Activated T-helper 1 cell treated with Interleukin-2 at 50 U/mL for 16 hours (primary cell): ENCODE results near the gene ZNF488.
"Not testable (repeated sequence)": the region's sequence is repeated elsewhere in the genome, so short reads cannot be mapped to it uniquely, and the experiment has no call there.

Source experiments
- DNase-seq: peaks from one replicate; pipeline ENCODE4 v3.0.0-alpha.2; 2020; ENCODE audit warnings: low read depth

Gene ZNF488

DNA sequence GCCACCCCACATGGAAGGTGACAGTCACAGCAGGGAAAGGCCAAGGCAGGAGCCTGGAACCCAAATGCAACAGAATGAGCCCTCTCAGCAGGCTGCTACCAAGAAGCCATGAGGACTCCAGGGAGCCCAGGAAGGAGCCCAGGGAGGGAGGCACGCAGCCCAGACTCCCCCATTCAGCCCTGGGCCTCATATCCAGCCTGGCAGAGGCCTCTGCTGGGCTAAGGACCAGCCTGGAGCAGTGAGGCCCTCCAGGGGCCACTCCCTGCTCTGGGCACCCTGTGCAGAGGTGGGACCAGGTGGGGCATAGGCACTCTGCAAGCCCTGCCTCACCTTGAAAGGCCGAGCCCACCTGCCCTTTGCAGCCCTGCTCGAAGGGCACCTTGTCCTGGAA, 25.8 kb upstream of the ZNF488 start:
- no peak for DNase-seq

DNA sequence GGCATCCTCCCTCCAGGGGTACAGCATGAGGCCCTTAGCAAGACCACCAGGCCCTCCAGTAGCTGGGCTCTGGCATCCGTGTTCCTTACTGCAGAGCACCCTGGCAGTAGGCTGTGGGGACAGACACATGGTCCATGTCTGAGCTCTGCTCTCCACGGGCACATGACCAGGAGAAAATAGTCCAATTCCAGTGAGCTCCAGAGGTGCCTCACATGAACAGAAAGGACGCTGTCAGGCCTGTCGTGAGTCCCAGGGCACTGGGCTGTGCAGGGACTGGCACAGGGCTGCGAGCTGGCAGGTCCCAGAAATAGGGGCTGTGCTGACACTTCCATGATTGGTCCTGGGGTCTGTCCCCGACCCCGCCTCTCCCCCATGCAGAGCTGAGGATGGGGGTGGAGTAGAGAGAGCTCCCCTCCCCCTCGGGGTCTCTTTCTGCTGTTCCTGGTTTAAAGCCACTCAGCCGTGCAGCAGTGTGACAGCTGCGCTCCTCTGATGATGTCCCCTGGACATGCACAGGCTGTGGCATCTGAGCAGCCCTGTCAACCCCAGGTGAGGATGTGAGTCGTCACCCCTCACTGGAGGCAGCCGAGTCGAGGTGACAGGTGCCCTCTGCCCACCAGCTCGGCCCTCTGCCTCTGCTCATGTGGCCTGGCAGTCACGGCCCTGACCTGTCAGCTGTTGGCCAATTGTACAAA, 25.2 kb upstream of the ZNF488 start:
- no peak for DNase-seq

DNA sequence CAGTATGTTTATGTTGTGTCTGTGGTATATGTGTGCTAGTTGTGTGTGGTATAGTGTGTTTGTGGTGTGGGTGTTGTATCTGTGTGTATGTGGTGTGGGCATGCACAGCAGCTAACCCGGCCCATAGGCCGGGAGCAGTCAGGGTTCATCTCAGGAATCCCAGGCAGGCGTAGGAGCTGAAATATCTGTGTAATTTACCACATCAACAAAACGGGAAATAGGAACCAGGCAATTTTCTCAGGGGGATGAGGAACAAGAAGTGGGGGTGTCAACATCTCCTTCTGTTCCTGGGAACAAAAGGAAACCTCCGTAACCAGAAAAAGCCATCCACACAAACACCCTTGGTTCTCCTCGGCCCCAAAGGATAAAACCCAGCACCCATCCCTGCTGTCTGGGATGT, 24.5 kb upstream of the ZNF488 start:
- no peak for DNase-seq

DNA sequence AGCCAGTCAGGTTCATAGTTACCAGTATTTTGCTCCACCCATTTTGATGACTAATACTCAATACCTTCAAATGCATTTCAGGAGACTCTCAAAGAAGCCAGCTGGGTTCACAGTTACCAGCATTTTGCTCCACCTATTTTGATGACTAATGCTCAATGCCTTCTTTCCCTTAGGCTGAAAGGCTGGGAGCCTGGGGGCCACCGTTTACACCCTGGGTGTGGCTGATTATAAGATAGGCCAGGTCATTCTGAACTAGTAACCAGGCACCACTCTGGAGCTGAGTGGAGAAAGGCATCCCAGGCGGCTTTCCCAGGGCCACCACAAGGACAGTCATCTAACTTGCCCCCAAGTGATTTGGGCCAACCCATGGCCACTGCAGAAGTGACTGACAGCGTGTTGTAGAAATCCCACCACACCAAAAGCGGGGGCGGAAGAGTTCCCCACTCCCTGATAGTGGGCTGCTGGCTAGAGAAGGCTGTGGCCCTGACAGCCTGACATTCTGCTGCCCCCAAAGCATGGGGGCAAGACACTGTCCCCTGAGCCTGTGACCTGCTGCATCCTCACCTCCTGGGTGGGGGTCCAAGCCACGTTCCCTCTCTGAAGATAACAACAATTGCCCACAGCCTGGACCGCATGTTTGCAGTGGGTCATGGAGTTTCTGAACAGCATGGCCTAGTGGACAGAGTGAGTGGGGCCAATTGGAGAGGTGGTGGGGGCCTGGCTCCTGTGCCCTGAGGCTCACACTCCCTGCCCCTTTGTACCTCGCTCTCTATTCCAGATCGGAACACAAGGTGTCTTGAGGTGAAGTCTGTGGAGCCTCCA, 23.0 kb upstream of the ZNF488 start:
- DNase-seq, result no peak

DNA sequence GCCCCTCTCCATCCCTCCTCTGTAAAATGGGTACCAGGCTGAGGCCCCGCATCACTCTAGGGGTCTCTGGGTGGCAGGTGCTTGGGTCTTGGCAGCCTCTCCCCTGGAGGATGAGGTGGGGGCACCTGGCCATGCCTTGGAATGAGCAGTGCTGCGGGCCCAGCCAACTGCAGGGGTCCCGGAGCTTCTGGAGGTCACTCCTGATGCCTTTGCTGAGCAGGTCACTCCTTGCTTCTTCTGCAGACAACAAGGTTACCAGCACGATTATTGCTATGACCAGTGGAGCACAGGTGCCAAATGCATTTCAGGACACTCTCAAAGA, 22.4 kb upstream of the ZNF488 start:
- no peak for DNase-seq

DNA sequence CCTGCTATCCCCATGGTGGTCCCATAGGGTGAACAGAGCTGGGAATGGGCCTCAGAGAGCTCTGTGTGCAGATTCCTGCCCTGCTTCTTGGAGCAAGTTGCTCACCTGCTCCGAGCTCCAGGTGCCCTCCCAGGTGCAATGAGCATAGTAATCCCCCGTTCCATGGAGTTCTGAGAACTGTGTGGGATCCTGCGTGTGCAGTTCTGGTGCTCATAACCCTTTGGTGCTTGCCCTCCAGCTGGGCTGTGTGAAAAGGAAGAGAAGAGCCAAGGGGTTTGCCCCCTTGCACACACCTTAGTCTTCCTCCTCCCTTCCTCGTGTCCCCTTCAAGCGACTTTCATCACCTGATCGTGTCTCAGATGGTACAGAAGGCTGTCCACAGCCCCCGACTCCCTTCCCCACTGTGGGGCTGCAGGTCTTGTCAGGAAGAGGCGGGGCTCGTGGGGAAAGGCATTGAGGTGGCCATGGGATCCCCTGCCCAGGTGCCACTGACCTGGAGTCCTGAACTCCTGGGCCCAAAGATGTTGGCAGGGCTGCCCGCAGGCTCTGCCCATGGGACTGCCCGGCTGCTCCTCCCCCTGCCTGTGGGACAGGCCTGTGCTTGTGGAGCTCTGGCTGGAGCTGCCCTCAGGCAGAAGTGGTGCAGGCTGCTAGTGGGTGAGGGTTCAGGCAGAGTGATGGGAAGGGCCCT, 21.9 kb upstream of the ZNF488 start:
- no peak for DNase-seq

DNA sequence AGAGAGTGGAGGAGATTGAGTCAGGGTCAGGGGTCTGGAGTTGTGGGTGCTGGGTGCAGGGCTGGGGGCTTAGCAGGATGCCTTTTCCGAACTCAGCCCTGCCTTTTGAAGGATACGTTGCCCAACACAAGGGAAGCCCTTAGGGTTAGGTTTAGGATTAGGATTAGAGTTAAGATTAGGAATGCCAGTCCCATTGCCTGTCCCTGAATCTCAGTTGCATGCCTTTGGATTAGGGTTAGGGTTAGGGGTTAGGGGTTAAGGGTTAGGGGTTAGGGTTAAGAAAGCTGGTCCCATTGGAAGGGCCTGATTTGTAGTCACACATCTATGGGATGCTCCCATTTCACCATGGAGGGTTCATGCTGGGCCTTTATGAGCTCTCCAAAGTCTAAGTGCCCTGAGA, 20.8 kb upstream of the ZNF488 start:
- DNase-seq, result no peak

DNA sequence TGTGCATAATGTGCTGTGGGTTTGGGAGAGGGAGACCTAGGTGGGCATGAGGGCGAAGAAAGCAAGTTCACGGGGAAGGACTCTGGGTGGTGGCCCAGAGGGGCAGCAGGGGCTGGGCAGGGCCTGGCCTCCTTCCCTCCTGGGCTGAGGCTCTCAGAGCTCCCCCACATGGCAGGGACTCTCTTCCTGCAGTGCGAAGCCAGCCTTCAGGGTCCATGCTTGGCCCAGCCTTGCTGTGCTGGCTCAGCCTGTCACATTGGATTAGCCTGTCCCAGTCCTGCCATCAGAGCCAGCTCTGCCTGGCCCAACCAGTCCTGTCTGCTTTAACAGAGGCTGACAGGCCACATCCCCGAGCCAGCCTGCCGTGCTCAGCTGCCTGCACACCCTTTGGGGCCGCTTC, 20.4 kb upstream of the ZNF488 start:
- DNase-seq, result no peak

DNA sequence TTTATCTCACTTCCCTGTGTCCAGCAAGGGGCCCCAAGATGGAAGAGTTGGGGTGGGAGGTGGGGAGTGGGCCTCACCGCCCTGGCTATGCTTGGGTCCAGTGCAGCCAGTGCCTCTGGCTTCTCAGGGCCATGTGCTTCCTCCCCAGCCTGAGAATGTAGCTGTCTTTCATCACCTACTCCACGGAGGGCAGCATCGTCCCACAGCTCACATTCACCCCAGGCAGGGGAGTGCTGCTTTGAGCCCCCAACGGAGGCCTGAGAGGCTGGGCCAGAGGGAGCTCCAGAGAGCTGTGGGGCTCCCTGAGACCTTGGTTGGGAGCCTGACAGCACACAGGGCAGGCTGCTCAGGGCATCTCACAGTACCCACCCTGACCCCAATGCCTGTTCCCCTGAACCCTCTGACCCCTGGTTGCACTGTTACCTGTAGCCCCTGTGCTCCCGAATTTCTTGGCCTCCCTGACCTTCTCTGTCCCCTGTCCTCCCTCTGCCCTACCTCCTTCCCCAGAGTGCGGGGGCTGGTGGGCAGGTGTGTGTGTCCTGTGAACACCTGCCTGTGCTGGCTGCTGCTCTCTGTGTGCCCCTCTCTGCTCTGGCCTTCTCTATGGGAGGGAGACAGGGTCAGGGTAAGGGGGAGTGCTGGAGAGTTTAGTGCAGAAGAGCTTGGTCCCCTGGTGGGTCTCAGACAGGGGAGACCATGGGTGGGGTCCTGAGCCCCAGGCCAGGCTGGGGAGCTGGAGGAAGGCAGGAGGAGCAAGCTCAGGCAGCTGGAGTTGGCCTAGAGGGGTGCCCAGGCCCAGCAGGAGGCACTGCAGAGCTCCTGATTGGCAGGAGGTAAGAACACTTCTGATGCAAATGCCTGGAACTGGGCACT, 19.6 kb upstream of the ZNF488 start:
- DNase-seq, result no peak

DNA sequence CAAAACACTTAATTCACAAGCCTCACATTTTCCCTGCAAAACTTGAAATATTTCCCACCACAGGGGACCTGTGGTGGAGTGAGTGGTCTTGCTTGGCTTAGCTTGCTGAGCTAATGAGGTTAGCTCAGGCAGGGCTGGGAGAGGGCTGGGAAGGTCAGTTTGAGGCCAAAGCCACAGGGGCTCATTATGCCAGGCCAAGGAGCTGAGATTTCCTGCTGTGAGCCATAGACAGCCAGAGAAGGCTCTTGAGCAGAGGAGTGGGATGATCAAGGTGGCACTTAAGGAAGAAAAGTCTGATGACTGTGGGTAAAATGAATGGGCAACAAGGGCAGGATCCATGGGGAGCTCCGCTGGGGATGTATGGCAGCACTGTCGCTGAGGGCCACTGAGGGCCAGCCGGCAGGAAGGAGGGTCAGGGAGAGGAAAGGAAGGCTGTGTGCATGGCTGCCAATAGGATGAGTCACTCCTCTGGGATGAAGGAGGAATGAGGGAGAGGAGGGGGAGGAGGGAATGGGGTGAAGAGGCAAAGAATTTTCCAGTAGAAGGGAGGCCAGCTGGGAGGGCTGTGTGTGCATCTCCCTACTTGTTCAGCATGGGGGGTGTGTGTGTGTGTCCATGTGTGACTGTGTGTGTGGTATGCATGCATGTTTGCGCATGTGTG, 18.7 kb upstream of the ZNF488 start:
- DNase-seq, result no peak

DNA sequence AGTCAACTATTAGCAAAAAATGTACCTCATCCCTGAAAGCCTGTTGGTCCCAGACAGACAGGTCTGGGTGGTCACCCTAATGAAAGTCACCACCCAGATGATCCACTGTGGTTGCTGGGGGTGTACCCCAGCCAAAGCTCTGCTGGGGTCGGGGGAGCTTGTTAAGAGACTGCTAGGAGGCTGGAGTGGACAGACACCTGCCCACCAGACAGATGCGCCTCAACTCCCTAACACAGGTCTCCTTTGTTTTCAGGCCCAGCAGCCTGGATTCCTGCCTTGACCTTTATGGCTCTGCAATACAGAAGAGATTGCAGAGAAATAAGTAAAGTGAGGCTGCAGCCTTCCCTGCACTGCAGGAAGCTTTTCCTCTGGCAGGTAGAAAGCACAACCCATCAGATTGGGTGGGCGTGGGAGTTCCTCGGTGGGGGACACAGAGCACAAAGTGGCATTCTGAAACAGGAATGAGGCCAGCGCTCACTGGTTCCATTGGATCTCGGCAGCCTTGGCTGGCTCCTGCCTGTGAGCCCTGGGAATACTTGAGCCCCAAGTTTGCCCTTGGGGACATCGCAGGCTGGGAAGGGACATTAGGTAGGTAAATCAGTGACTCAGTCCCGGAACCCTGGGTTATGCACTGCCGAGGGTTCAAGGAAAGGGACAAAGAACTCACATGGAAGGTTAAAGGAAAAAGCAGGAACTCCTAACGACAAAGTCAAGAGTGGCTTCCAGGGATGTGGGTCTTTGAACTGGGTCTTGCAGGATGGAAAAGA, 18.0 kb upstream of the ZNF488 start:
- no peak for DNase-seq

DNA sequence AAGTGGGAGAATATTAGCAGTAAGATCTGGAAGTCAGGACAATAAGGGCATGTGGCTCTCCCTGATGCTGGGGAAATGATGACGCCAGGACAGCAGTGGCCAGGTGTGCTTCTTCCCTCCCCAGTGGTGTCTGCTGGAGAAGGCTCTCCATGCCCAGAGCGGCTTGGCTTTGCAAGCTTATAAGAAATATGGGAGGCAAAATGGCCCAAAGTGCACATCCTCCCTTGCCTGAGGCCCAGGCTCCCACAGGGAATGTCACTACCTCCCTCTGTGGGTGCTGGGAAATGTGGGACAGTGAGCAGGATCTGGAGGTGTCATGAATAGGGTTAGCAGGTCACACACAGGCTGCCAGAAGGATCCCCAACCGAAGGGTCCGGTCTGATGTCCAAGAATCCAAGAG, 17.1 kb upstream of the ZNF488 start:
- no peak for DNase-seq

DNA sequence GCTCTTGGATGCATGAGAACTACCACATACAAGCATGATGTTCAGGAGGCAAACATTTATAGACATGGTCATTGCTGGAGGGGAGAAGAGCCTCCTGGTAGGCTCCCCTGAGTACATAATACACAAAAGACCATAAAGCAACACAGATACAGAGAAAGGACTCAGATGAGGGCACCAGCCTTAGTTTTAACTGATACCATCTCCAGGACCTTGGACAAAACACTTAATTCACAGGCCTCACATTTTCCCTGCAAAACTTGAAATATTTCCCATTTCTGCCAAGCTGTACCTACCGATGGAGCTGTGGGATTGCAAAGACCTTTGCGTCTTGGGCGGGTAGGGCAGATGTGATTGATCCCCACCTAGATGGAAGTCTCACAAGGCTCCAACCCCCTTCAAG, 16.7 kb upstream of the ZNF488 start:
- no peak for DNase-seq

DNA sequence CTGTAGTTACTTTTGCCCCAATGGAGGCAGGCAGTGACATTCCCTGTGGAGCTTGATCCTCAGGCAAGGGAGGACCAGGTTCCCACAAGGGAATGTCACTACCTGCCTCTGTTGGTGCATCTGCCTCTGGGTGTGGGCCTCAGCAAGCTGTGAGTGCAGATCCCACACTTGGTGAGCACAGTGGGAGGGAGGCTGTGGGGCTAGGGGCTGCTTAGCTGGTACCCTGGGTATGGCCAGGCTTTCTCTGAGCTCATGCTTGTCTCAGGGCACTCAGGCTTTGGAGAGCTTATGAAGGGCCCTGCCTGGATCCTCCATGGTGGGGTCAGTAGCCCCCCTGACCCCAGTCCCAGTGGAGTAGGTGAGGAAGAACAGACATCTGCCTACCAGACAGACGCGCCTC, 16.2 kb upstream of the ZNF488 start:
- DNase-seq, result no peak

DNA sequence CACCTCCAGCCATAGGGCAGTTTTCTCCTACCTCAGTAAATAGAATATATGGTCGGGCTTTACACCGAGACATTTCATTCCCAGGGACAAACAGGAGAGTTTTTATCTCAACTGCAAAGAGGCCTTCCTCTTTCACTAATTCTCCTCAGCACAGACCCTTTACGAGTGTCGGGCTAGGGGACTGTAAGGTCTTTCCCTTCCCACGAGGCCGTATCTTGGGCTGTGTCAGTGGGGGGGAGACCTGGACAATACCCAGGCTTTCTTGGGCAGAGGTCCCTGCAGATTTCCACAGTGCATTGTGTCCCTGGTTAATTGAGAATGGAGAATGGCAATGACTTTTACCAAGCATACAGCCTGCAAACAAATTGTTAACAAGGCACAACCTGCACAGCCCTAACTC, 13.2 kb upstream of the ZNF488 start:
- no peak for DNase-seq

DNA sequence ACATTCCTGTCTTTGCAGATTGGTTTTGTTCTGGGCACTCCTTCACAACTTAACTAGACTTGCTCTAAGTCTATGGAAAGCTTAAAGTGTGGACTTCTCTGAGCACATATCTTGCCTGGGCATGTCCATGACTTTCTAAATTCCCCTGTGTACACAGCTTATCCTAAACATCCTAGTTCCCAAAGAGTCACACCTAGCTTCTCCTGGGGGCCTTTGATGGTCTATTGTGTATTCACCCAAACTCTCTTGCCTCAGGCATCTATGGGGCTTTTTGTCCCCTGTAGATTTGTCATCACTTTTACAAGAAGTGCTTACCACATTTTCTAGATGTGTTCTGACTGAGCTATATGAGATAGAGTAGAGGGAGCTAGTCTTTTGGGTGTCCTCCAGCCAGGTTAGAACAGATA, 12.2 kb upstream of the ZNF488 start:
- no peak for DNase-seq

DNA sequence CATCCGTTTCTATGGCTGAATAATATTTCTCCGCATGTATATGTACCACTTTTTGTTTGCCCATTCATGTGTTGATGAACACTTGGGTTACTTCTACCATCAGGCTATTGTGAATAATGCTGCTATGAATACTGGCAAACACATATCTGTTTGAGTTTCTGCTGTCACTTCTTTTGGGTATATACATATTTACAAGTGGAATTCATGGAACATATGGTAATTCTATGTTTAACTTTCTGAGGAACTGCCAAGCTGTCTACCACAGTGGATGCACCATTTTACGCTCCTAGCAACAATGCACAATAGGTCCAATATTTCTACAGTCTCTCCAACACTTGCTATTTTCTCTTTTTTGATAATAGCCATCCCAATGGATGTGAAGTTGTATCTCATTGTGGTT, 5.5 kb upstream of the ZNF488 start:
- DNase-seq, result no peak

DNA sequence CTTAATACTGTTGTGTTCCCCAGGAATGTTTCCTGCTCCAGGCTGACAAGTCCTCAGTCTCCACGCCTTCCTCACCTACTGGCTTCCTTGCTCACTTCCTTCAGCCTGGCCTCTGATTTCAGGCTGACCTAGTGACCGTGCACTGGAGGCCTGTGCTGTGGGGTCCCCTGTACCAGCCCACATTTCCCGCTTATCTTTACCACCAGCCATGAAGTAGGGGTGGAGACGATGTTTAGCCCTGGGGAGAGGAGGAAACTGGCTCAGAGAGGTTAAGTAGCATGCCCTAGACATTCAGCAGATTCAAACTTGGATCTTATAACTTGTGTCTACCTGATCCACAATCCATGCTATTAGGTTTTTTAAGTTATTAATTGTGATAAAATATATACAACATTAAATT, 4.8 kb upstream of the ZNF488 start:
- no peak for DNase-seq

DNA sequence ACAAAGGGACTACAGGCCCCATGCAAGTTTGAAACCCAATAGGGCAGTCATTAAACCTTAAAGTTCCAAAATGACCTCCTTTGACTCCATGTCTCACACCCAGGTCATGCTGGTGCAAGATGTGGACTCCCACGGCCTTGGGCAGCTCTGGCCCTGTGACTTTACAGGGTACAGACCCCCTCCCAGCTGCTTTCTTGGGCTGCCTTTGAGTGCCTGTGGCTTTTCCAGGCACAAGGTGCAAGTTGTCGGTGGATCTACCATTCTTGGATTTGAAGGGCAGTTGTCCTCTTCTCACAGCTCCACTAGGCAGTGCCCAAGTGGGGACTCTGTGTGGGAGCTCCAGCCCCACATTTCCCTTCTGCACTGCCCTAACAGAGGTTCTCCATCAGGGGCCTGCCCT, 2.0 kb upstream of the ZNF488 start:
- not testable (repeated sequence) for DNase-seq

DNA sequence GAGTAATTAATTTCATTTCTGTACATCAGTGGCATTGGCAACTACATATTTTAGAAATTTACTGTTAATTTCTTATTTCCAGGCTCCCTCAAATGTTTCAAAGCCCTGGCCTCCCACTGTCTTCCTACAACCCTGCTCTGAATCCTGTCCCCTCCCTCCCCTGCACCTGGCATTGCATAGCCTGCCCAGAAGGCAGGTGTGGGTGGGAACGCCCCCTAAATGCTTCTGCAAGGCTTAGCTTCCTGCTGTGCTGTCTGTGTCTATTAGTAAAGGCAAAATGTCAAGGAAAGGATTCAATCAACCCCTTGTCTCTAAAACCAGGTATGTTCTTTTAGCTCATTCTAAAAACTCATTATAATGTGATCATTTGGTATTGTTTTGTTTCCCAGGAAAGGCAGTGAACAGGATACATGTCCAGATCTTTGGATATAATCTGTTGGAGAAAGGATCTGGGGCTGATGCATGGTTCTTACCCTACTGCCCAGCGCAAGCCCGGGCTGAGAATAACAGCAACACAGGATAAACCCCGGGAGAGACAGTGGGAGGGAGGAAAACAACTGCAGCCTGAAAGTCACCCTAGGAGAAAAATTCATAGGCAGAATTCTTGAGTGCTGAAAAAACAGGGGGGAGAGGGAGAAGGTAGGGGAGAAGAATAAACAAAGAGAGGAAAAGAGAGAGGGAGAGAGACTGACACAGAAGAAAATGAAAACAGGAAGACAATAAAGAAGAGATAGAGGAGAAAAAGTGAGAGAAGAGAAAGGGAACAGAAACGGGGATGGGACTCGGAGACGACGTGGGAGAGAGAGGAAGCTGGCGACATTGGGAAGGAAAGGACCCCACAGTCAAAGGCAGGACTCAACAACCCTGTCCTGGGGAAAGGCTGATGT, 589 bp downstream of the ZNF488 start:
- no peak for DNase-seq
